ENCODE measurements around the gene ANK3.

ANK3 gene

GRCh38 chr10:60208676-60209269 is 180.9 kb downstream of the ANK3 start:
- peak; percentile 18 for DNase-seq

GRCh38 chr10:60207894-60208293 is 181.8 kb downstream of the ANK3 start:
- DNase-seq: no peak

- no peak for DNase-seq
Observed at GRCh38 chr10:60206735-60207134, 182.9 kb downstream of the ANK3 start.

- DNase-seq: no peak
Observed at GRCh38 chr10:60205741-60206140, 183.9 kb downstream of the ANK3 start.

- no peak for DNase-seq
Observed at GRCh38 chr10:60203993-60204618, 185.6 kb downstream of the ANK3 start.

- DNase-seq: no peak
Observed at GRCh38 chr10:60200682-60201053, 189.0 kb downstream of the ANK3 start.

GRCh38 chr10:60200012-60200681 is 189.5 kb downstream of the ANK3 start:
- no peak for DNase-seq

GRCh38 chr10:60197206-60197605 is 192.5 kb downstream of the ANK3 start:
- no peak for DNase-seq

- DNase-seq: no peak
Observed at GRCh38 chr10:60194421-60194820, 195.3 kb downstream of the ANK3 start.

- no peak for DNase-seq
Observed at GRCh38 chr10:60192946-60193345, 196.7 kb downstream of the ANK3 start.

- no peak for DNase-seq
Observed at GRCh38 chr10:60189861-60190475, 199.7 kb downstream of the ANK3 start.

GRCh38 chr10:60188548-60188947 is 201.1 kb downstream of the ANK3 start:
- no peak for DNase-seq

GRCh38 chr10:60187691-60188090 is 202.0 kb downstream of the ANK3 start:
- DNase-seq: no peak

GRCh38 chr10:60186315-60187071 is 203.2 kb downstream of the ANK3 start:
- no peak for DNase-seq

GRCh38 chr10:60185421-60185820 is 204.3 kb downstream of the ANK3 start:
- DNase-seq: no peak

GRCh38 chr10:60182691-60183090 is 207.0 kb downstream of the ANK3 start:
- no peak for DNase-seq

- DNase-seq: no peak
Observed at GRCh38 chr10:60176925-60177324, 212.8 kb downstream of the ANK3 start.

- DNase-seq: no peak
Observed at GRCh38 chr10:60175441-60175971, 214.2 kb downstream of the ANK3 start.

GRCh38 chr10:60172363-60172990 is 217.2 kb downstream of the ANK3 start:
- DNase-seq: no peak

- DNase-seq: no peak
Observed at GRCh38 chr10:60171436-60172013, 218.2 kb downstream of the ANK3 start.

GRCh38 chr10:60170250-60170649 is 219.4 kb downstream of the ANK3 start:
- no peak for DNase-seq

GRCh38 chr10:60169111-60169510 is 220.6 kb downstream of the ANK3 start:
- DNase-seq: no peak
